Body of pancreas (tissue), 4 donors: ENCODE data around the gene CCR6. TPM values are rescaled to one million over a fixed set of nuclear protein-coding genes. Genes with fewer than 3 reads are reported as not detected.

Experiments
- ATAC-seq: fragments of 150-250 bp; one replicate; pipeline ENCODE4 v1.9.1; 2016
- DNase-seq, 4 donors: peaks; one replicate each; pipeline ENCODE4 v3.0.0-alpha.2; 2019
- H3K27ac ChIP-seq, 4 donors: fragments of 200-600 bp; sonication (generic); 1 replicate in 3 of 4; 2 replicates in 1 of 4; pipeline versions ENCODE4 v1.5.1 to v1.6.1; 2016 to 2019; ENCODE audit warnings: mild to moderate bottlenecking in 1 of 4, mixed read lengths in 1 of 4, moderate library complexity in 1 of 4
- H3K27me3 ChIP-seq, 2 donors: fragments of 200-600 bp; sonication (generic); one replicate each; pipeline ENCODE4 v1.6.0; 2016; ENCODE audit warnings: mild to moderate bottlenecking in 1 of 2
- H3K36me3 ChIP-seq, 2 donors: fragments of 200-600 bp; sonication (generic); replicated peaks in 1 of 2; 2 replicates each; pipeline ENCODE4 v1.5.1; 2016; ENCODE audit warnings: low read depth in 2 of 2; ENCODE audit not compliant: insufficient read depth in 1 of 2
- H3K4me1 ChIP-seq: fragments of 200-600 bp; sonication (generic); one replicate; pipeline ENCODE4 v1.6.0; 2016
- H3K4me3 ChIP-seq, 2 donors: fragments of 200-600 bp; sonication (generic); 1 replicate in 1 of 2; 2 replicates in 1 of 2; pipeline ENCODE4 v1.5.1; 2016 to 2019
- H3K9me3 ChIP-seq, 3 donors: fragments of 200-600 bp; sonication (generic); 1 replicate in 2 of 3; 2 replicates in 1 of 3; pipeline ENCODE4 v1.5.1; 2016
- CTCF ChIP-seq, 7 experiments: fragments of 450-650 bp in 4 of 7; fragments of 200-600 bp in 3 of 7; sonication (generic) in 3 of 7; IDR thresholded peaks; one replicate each; pipeline ENCODE4 v1.5.1; 2016 to 2019; ENCODE audit warnings: antibody characterized with exemption in 7 of 7
- POLR2A ChIP-seq, 3 donors: fragments of 450-650 bp; IDR thresholded peaks; one replicate each; pipeline ENCODE4 v1.6.1; 2016; ENCODE audit warnings: antibody characterized with exemption in 3 of 3, mild to moderate bottlenecking in 2 of 3
- WGBS, 2 donors: methylation state at CpG; one replicate each; pipeline ENCODE4 v1.1.5; 2017; 5-methylcytosine and 5-hydroxymethylcytosine counted together
- intact Hi-C: fragments of 100-400 bp; cut with DNase I; formaldehyde crosslinking; loops from one replicate; pipeline ENCODE4 v1.15.1; 2023
- total RNA-seq, 2 donors: library from RNA; depleted of rRNA; stranded (reverse); fragments of >200 nt; gene quantifications; one replicate each; pipeline ENCODE4 v1.1.0, GENCODE V29; 2016

CCR6 gene
- total RNA-seq, 2 donors from 2014 or later: not detected

GRCh38 chr6:167109651-167110050 is 13.2 kb upstream of the CCR6 start:
- Histone ChIP-seq H3K4me1 (no peaks in the 10 kb centered on the region), H3K27me3 (no peaks in the 10 kb centered on the region), H3K4me3 (no peak overlapping the region), H3K27ac (no peak overlapping the region), H3K36me3 (no peaks in the 10 kb centered on the region), H3K9me3 (no peaks in the 10 kb centered on the region)
- intact Hi-C loops: no loop called here
- no peak for TF ChIP-seq CTCF (IDR thresholded peaks at IDR 0.05)
- no peak for TF ChIP-seq POLR2A (IDR thresholded peaks at IDR 0.05)
- no peak for ATAC-seq
- no peak for DNase-seq
- 55 to 70% methylated on average over 6 of the region's 6 CpGs for WGBS, 2 donors

- intact Hi-C loops: no loop called here
- Histone ChIP-seq H3K9me3 (no peaks in the 10 kb centered on the region), H3K27me3 (no peaks in the 10 kb centered on the region), H3K4me1 (no peaks in the 10 kb centered on the region), H3K27ac (no peak overlapping the region), H3K36me3 (no peaks in the 10 kb centered on the region), H3K4me3 (no peak overlapping the region)
- DNase-seq (no peak), ATAC-seq (no peak)
- 44 to 57% methylated on average over 3 of the region's 3 CpGs for WGBS, 2 donors
- TF ChIP-seq CTCF (IDR thresholded peaks at IDR 0.05): no peak
- TF ChIP-seq POLR2A (IDR thresholded peaks at IDR 0.05): no peak
Observed at GRCh38 chr6:167111597-167111996, 11.3 kb upstream of the CCR6 start.

GRCh38 chr6:167112421-167112820 is 10.5 kb upstream of the CCR6 start:
- Histone ChIP-seq H3K36me3 (no peaks in the 10 kb centered on the region), H3K4me1 (no peaks in the 10 kb centered on the region), H3K9me3 (no peaks in the 10 kb centered on the region), H3K4me3 (no peak overlapping the region), H3K27me3 (no peaks in the 10 kb centered on the region), H3K27ac (no peak overlapping the region)
- no peak for DNase-seq
- TF ChIP-seq POLR2A (IDR thresholded peaks at IDR 0.05) (no peak), CTCF (IDR thresholded peaks at IDR 0.05) (no peak)
- 75 to 76% methylated on average over 8 of the region's 8 CpGs for WGBS, 2 donors
- intact Hi-C loops: no loop called here
- no peak for ATAC-seq

GRCh38 chr6:167113047-167113754 is 9.7 kb upstream of the CCR6 start:
- 43 to 54% methylated on average over 7 to 8 of the region's 8 CpGs for WGBS, 2 donors
- ATAC-seq: no peak
- H3K9me3 ChIP-seq: no peaks in the 10 kb centered on the region
- intact Hi-C loops: no loop called here
- DNase-seq: no peak
- H3K27me3 ChIP-seq: no peaks in the 10 kb centered on the region
- H3K4me3 ChIP-seq: no peak overlapping the region
- no peaks in the 10 kb centered on the region for H3K36me3 ChIP-seq
- TF ChIP-seq CTCF (IDR thresholded peaks at IDR 0.05) (no peak), POLR2A (IDR thresholded peaks at IDR 0.05) (no peak)
- H3K27ac ChIP-seq: no peak overlapping the region
- H3K4me1 ChIP-seq: no peaks in the 10 kb centered on the region
